ENCODE measurements around the gene ASPG. TPM values are rescaled to one million over a fixed set of nuclear protein-coding genes. Genes with fewer than 3 reads are reported as not detected.

Gene ASPG
- total and polyA plus RNA-seq, 2 of the 13 experiments (the other 11 are each of a cell fraction or from before 2014, with no cell fraction given): not detected

DNA sequence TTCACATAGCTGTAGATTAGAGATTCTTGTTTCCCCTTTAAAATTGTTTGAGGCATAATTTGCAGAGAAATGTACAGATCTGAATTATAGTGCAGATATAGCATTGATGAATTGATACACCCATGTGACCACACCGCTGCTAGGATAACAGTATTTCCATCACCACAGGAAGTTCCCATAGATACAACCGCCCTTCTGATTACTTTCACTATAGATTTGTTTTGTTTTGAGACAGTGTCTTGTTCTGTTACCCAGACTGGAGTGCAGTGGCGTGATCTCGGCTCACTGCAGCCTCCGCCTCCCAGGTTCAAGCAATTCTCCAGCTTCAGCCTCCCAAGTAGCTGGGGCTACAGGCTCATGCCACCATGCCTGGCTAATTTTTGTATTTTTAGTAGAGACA lies 8.8 kb upstream of the ASPG start (continued):
- TF ChIP-seq ZNF407 (CRISPR knock-in tag; IDR thresholded peaks at IDR 0.05; ENCODE audit: not compliant biosample characterization): no peak

DNA sequence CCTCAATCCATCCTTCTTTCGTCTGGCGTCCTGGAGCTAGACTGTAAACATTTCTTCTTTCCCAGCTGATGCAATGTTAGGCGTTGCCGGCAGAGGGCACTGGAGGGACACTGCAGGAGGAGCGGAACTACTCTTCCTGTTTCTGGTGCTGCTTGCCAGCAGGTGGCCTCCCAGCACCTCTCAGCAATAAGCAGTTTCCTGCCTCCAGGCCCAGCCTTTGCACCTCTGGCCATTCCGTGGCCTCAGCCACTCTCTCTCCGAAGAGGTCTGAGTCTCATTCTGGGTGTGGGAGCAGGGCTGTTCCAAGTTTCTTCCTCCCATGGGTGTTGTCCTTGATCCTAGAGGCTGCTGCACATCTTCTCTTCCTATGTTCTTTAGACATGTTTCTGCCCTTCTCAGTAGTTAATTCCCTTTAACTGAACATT lies 7.5 kb upstream of the ASPG start:
- in situ Hi-C loops (cut with HindIII; ENCODE audit: extremely low pct_ligation_motif_present, low pct_unique_long_range_greater_than_20kb): no loop called here
- ATAC-seq: peak; percentile 97
- Histone ChIP-seq H3K4me2 (ENCODE audit: low read depth, low read length) (no peak overlapping the region), H3K27ac (ENCODE audit: extremely low read length, insufficient read depth, low read length) (no peak overlapping the region), H3K36me3 (replicated peaks in 1 of 2; ENCODE audit: control insufficient read depth in 1 of 2, insufficient read depth in 2 of 2, low read length in 2 of 2) (no peaks in the 10 kb centered on the region), H3K4me1 (ENCODE audit: insufficient read depth, low read length) (no peaks in the 10 kb centered on the region), H4K20me1 (ENCODE audit: insufficient read depth, low read length) (no peaks in the 10 kb centered on the region), H2AFZ (ENCODE audit: low read length) (no peak overlapping the region), H3K79me2 (ENCODE audit: insufficient read depth, low read length) (no peaks in the 10 kb centered on the region), H3K27me3 (ENCODE audit: control insufficient read depth in 1 of 2, insufficient read depth in 2 of 2, low read length in 2 of 2) (peaks cover 0 to 31% of the 10 kb centered on the region in 2 experiments; a peak in 3 of 5 replicates), H3K9me3 (ENCODE audit: low read length) (peaks cover 7% of the 10 kb centered on the region; the same call in 1 of the 2 replicates), H3K4me3 (replicated peaks in 1 of 3; ENCODE audit: insufficient read depth in 1 of 3, low read depth in 2 of 3, low read length in 3 of 3) (no peak overlapping the region), H3K9ac (ENCODE audit: insufficient read depth, low read depth, low read length) (no peak overlapping the region)
- ChIA-PET POLR2A (no interaction called here), CTCF (ENCODE audit: low intra/inter-chr PET ratio, low total read pairs) (interaction anchor here (0.7 to 2.8 kb wide), 7 partner anchors 16 to 562 kb away, joined by 3 to 37 read pairs (median 4); no protein-coding TSS in a partner anchor)
- peak; percentile 86 for DNase-seq (ENCODE audit: low spot score)
- 0% methylated on average over 6 of the region's 7 CpGs for WGBS (ENCODE audit: low lambda C conversion rate)
- BruUV-seq (replicated peaks): no TSS peak
- intact Hi-C loops (cut with micrococcal nuclease; ENCODE audit: unreplicated experiment): loop anchor here (1.0 kb wide), 1 partner anchor 53 kb away; no protein-coding TSS in a partner anchor
- peak; percentile 95 for FAIRE-seq
- TF ChIP-seq, protein P1, sequence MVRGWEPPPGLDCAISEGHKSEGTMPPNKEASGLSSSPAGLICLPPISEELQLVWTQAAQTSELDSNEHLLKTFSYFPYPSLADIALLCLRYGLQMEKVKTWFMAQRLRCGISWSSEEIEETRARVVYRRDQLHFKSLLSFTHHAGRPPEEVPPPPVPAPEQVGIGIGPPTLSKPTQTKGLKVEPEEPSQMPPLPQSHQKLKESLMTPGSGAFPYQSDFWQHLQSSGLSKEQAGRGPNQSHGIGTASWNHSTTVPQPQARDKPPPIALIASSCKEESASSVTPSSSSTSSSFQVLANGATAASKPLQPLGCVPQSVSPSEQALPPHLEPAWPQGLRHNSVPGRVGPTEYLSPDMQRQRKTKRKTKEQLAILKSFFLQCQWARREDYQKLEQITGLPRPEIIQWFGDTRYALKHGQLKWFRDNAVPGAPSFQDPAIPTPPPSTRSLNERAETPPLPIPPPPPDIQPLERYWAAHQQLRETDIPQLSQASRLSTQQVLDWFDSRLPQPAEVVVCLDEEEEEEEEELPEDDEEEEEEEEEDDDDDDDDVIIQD (CRISPR knock-in tag; IDR thresholded peaks at IDR 0.05; ENCODE audit: low read depth): peak; percentile 20; the same call in 1 of the 2 replicates
- TF ChIP-seq JUN (CRISPR knock-in tag; IDR thresholded peaks at IDR 0.05) (no peak), YEATS2 (CRISPR knock-in tag; IDR thresholded peaks at IDR 0.05; ENCODE audit: borderline replicate concordance) (peak; percentile 48; the same call in 1 of the 2 replicates), ATF1 (CRISPR knock-in tag; IDR thresholded peaks at IDR 0.05) (no peak), FOXA1 (IDR thresholded peaks at IDR 0.05) (no peak), FOXA1 (CRISPR knock-in tag; IDR thresholded peaks at IDR 0.05) (0 out of 2 replicates have a peak, but pooled peaks have one; percentile 23)
- TF ChIP-seq, protein P2, sequence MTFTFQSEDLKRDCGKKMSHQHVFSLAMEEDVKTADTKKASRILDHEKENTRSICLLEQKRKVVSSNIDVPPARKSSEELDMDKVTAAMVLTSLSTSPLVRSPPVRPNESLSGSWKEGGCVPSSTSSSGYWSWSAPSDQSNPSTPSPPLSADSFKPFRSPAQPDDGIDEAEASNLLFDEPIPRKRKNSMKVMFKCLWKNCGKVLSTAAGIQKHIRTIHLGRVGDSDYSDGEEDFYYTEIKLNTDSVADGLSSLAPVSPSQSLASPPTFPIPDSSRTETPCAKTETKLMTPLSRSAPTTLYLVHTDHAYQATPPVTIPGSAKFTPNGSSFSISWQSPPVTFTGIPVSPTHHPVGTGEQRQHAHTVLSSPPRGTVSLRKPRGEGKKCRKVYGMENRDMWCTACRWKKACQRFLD (CRISPR knock-in tag; IDR thresholded peaks at IDR 0.05; ENCODE audit: borderline replicate concordance): no peak

Measured in HepG2 (cell line).